MM.1S (cell line): ENCODE measurements around the gene ZMIZ1.

Source experiments
- EZH2phosphoT487 ChIP-seq: fragments of 300-600 bp; sonication (generic); IDR thresholded peaks from 2 replicates; pipeline ENCODE4 v1.6.1; 2018; ENCODE audit warnings: antibody characterized with exemption, low read length
- TF ChIP-seq, protein P1 (sequence below): fragments of 300-600 bp; sonication (generic); IDR thresholded peaks from 2 replicates; pipeline ENCODE4 v1.5.1; 2016; ENCODE audit warnings: antibody characterized with exemption, low read length, mixed read lengths

DNA sequence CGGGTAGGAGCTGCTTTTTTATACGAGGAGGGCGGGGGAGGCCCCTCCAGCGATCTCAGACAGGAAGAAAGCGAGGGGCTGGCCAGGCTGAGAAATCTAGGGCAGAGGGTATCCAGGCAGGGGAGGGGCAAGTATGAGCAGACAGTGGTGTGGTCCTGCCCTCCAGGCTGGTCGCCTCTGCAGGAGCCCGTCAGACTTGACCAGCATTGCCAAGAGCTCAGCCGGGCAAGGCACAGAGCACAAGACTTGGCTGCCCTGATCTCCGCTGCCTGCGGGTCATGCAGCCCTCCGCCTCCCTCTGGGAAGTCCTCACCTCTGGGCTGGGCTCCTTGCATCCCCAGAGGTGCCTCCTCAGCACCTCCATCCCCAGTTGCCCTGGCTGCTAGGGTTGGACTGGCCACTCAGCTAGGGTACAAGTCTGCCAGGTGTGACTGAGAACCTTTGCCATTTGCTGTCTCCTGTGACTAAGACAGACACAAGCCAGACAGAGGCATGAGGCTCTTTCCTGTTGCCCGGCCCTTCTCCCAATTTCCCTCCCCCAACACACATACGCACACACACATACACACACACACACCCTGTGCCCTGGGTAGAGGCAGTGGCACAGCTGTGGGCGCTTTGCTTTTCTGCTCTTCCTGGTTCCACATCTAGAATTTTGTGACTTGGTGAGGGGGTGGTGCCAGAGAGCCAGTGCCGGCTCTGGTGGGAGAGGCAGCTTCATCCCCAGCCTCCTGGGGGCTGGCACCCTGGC is 219.4 kb downstream of the ZMIZ1 start:
- TF ChIP-seq EZH2phosphoT487 = no peak
- TF ChIP-seq, protein P1, sequence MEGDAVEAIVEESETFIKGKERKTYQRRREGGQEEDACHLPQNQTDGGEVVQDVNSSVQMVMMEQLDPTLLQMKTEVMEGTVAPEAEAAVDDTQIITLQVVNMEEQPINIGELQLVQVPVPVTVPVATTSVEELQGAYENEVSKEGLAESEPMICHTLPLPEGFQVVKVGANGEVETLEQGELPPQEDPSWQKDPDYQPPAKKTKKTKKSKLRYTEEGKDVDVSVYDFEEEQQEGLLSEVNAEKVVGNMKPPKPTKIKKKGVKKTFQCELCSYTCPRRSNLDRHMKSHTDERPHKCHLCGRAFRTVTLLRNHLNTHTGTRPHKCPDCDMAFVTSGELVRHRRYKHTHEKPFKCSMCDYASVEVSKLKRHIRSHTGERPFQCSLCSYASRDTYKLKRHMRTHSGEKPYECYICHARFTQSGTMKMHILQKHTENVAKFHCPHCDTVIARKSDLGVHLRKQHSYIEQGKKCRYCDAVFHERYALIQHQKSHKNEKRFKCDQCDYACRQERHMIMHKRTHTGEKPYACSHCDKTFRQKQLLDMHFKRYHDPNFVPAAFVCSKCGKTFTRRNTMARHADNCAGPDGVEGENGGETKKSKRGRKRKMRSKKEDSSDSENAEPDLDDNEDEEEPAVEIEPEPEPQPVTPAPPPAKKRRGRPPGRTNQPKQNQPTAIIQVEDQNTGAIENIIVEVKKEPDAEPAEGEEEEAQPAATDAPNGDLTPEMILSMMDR = no peak
